COLO668 (cell line): Measurements from ENCODE around the gene PLXNA1.

ENCODE experiments used
- DNase-seq: peaks from one replicate; lab custom pipeline; 2025; ENCODE audit not compliant: unreplicated experiment; lab: John Stamatoyannopoulos, UW

PLXNA1 gene

GRCh38 chr3:126952983-126953660 is 29.8 kb upstream of the PLXNA1 start:
- DNase-seq: no peak

- DNase-seq: no peak
These were observed 28.6 kb upstream of the PLXNA1 start for GRCh38 chr3:126954141-126954842.

GRCh38 chr3:126955004-126955790 is 27.7 kb upstream of the PLXNA1 start:
- DNase-seq: no peak

- no peak for DNase-seq
These were observed 26.6 kb upstream of the PLXNA1 start for GRCh38 chr3:126956361-126956760.

- no peak for DNase-seq
These were observed 25.9 kb upstream of the PLXNA1 start for GRCh38 chr3:126956866-126957650.

- no peak for DNase-seq
These were observed 24.9 kb upstream of the PLXNA1 start for GRCh38 chr3:126957776-126958637.

- DNase-seq: no peak
These were observed 24.3 kb upstream of the PLXNA1 start for GRCh38 chr3:126958638-126959085.

- no peak for DNase-seq
These were observed 23.6 kb upstream of the PLXNA1 start for GRCh38 chr3:126959136-126959920.

- DNase-seq: peak; percentile 35
These were observed 22.9 kb upstream of the PLXNA1 start for GRCh38 chr3:126959921-126960603.

- no peak for DNase-seq
These were observed 22.3 kb upstream of the PLXNA1 start for GRCh38 chr3:126960604-126960995.

- no peak for DNase-seq
These were observed 21.6 kb upstream of the PLXNA1 start for GRCh38 chr3:126961191-126961790.

GRCh38 chr3:126961791-126962461 is 21.0 kb upstream of the PLXNA1 start:
- DNase-seq: no peak

GRCh38 chr3:126962756-126963155 is 20.2 kb upstream of the PLXNA1 start:
- DNase-seq: no peak

GRCh38 chr3:126963261-126964190 is 19.4 kb upstream of the PLXNA1 start:
- DNase-seq: no peak

- DNase-seq: no peak
These were observed 18.7 kb upstream of the PLXNA1 start for GRCh38 chr3:126964261-126964660.

- DNase-seq: no peak
These were observed 18.0 kb upstream of the PLXNA1 start for GRCh38 chr3:126964950-126965349.
